ENCODE data around the gene MED13.
A peak's percentile ranks its signal among the peaks of the same experiment; 100 is the strongest.

MED13 gene

DNA sequence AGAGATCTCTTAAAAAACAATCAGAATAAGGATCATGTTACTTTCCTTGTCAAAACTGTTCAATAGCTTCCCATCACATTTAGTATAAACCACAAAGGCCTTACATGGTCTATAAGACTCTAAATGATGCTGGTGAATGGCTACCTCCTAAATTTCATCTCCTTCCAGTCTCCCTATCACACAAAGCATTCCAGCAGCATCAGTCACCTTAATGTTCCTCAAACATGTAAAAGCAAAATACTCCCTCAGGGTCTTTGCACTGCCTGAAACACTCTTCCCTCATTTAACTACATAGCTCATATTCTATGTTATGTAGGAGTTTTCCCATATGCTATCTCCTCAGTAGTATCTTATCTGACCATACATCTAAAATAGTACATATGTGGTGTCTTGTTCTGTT lies 83.8 kb downstream of the MED13 start:
- Histone ChIP-seq H3K4me3 (ENCODE audit: low read depth, low read length) (no peak overlapping the region), H3K9ac (ENCODE audit: low read length) (no peak overlapping the region), H2BK12ac (ENCODE audit: low read length) (no peak overlapping the region), H2AFZ (ENCODE audit: insufficient read depth, low read length, poor library complexity) (no peak overlapping the region), H3K79me2 (ENCODE audit: control insufficient read depth, insufficient read depth, low read length, poor library complexity) (no peaks in the 10 kb centered on the region), H2AK5ac (ENCODE audit: low read length) (no peak overlapping the region), H3K27ac (ENCODE audit: low read depth, low read length) (no peak overlapping the region), H3K36me3 (ENCODE audit: control insufficient read depth in 1 of 2, insufficient read depth in 2 of 2, low read length in 2 of 2) (peaks cover 29 to 32% of the 10 kb centered on the region in 2 experiments), H4K12ac (ENCODE audit: low read depth, low read length) (no peak overlapping the region), H4K91ac (ENCODE audit: low read depth, low read length) (no peak overlapping the region), H4K8ac (ENCODE audit: low read depth, low read length) (no peak overlapping the region), H3K9me3 (ENCODE audit: insufficient read depth, low read depth, low read length) (no peaks in the 10 kb centered on the region), H3K4me1 (ENCODE audit: control insufficient read depth in 1 of 2, insufficient read depth in 2 of 2, low read length in 2 of 2) (no peaks in the 10 kb centered on the region), H3K4me2 (ENCODE audit: low read length) (no peak overlapping the region), H3K27me3 (ENCODE audit: insufficient read depth, low read length) (no peaks in the 10 kb centered on the region), H3K18ac (ENCODE audit: low read length) (no peak overlapping the region), H2BK120ac (ENCODE audit: insufficient read depth, low read length, poor library complexity) (no peak overlapping the region), H2BK5ac (ENCODE audit: low read depth, low read length, poor library complexity) (no peak overlapping the region), H3K14ac (ENCODE audit: low read length) (no peak overlapping the region), H3K23ac (ENCODE audit: low read length) (no peak overlapping the region), H3K4ac (ENCODE audit: low read depth, low read length) (no peak overlapping the region), H3K79me1 (ENCODE audit: low read length) (no peaks in the 10 kb centered on the region)
- DNase-seq, result peak; percentile 45 to 83

- Histone ChIP-seq H3K4me1 (ENCODE audit: control insufficient read depth in 1 of 2, insufficient read depth in 2 of 2, low read length in 2 of 2) (no peaks in the 10 kb centered on the region), H3K9ac (ENCODE audit: low read length) (no peak overlapping the region), H3K36me3 (ENCODE audit: control insufficient read depth in 1 of 2, insufficient read depth in 2 of 2, low read length in 2 of 2) (peaks cover 29 to 32% of the 10 kb centered on the region in 2 experiments), H3K23ac (ENCODE audit: low read length) (no peak overlapping the region), H3K4ac (ENCODE audit: low read depth, low read length) (no peak overlapping the region), H2BK5ac (ENCODE audit: low read depth, low read length, poor library complexity) (no peak overlapping the region), H3K9me3 (ENCODE audit: insufficient read depth, low read depth, low read length) (no peaks in the 10 kb centered on the region), H2AFZ (ENCODE audit: insufficient read depth, low read length, poor library complexity) (no peak overlapping the region), H3K18ac (ENCODE audit: low read length) (no peak overlapping the region), H4K12ac (ENCODE audit: low read depth, low read length) (no peak overlapping the region), H3K79me1 (ENCODE audit: low read length) (no peaks in the 10 kb centered on the region), H3K14ac (ENCODE audit: low read length) (no peak overlapping the region), H3K27me3 (ENCODE audit: insufficient read depth, low read length) (no peaks in the 10 kb centered on the region), H2BK120ac (ENCODE audit: insufficient read depth, low read length, poor library complexity) (no peak overlapping the region), H4K8ac (ENCODE audit: low read depth, low read length) (no peak overlapping the region), H3K27ac (ENCODE audit: low read depth, low read length) (no peak overlapping the region), H3K4me3 (ENCODE audit: low read depth, low read length) (no peak overlapping the region), H3K79me2 (ENCODE audit: control insufficient read depth, insufficient read depth, low read length, poor library complexity) (no peaks in the 10 kb centered on the region), H3K4me2 (ENCODE audit: low read length) (no peak overlapping the region), H4K91ac (ENCODE audit: low read depth, low read length) (no peak overlapping the region), H2BK12ac (ENCODE audit: low read length) (no peak overlapping the region), H2AK5ac (ENCODE audit: low read length) (no peak overlapping the region)
- no peak for DNase-seq
- whole genome bisulfite sequencing (ENCODE audit: extremely low coverage, insufficient coverage, insufficient read length), result no CpG with 5 or more reads among the region's 5 CpGs
These were observed 84.5 kb downstream of the MED13 start for GRCh38 chr17:61980535-61980934.

GRCh38 chr17:61974115-61974514 lies 91.0 kb downstream of the MED13 start:
- Histone ChIP-seq H4K12ac (ENCODE audit: low read depth, low read length) (no peak overlapping the region), H2BK120ac (ENCODE audit: insufficient read depth, low read length, poor library complexity) (no peak overlapping the region), H3K27ac (ENCODE audit: low read depth, low read length) (no peak overlapping the region), H3K36me3 (ENCODE audit: control insufficient read depth in 1 of 2, insufficient read depth in 2 of 2, low read length in 2 of 2) (peaks cover 34 to 38% of the 10 kb centered on the region in 2 experiments), H3K18ac (ENCODE audit: low read length) (no peak overlapping the region), H3K14ac (ENCODE audit: low read length) (no peak overlapping the region), H3K79me1 (ENCODE audit: low read length) (no peaks in the 10 kb centered on the region), H3K4me2 (ENCODE audit: low read length) (no peak overlapping the region), H2BK5ac (ENCODE audit: low read depth, low read length, poor library complexity) (no peak overlapping the region), H3K79me2 (ENCODE audit: control insufficient read depth, insufficient read depth, low read length, poor library complexity) (no peaks in the 10 kb centered on the region), H2AFZ (ENCODE audit: insufficient read depth, low read length, poor library complexity) (no peak overlapping the region), H3K9ac (ENCODE audit: low read length) (no peak overlapping the region), H2AK5ac (ENCODE audit: low read length) (no peak overlapping the region), H4K8ac (ENCODE audit: low read depth, low read length) (no peak overlapping the region), H3K9me3 (ENCODE audit: insufficient read depth, low read depth, low read length) (peaks cover 2% of the 10 kb centered on the region), H4K91ac (ENCODE audit: low read depth, low read length) (no peak overlapping the region), H2BK12ac (ENCODE audit: low read length) (no peak overlapping the region), H3K23ac (ENCODE audit: low read length) (no peak overlapping the region), H3K4me1 (ENCODE audit: control insufficient read depth in 1 of 2, insufficient read depth in 2 of 2, low read length in 2 of 2) (no peaks in the 10 kb centered on the region), H3K4me3 (ENCODE audit: low read depth, low read length) (no peak overlapping the region), H3K4ac (ENCODE audit: low read depth, low read length) (no peak overlapping the region), H3K27me3 (ENCODE audit: insufficient read depth, low read length) (no peaks in the 10 kb centered on the region)
- no peak for DNase-seq
- WGBS (ENCODE audit: extremely low coverage, insufficient coverage, insufficient read length), result no CpG with 5 or more reads among the region's 7 CpGs

DNA sequence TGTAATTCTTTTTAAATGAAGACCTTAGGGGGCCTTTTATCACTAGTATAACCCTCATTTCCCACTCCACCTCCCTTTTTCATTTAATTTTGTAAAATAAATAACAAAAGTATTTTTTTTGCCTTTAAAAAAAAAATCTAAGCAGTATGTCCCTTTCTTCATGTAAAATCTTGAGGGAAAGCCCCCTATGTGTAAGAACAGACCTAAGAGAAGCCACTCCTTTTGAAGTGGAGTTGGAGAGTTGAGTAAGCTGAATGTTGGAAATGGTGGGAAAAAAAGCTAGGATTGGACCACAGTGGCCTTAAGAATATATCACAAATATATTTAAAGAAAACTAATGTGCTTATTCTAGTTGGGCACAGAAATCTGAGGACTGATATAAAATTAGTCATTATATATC lies 92.8 kb downstream of the MED13 start:
- no peak for DNase-seq
- no peaks in the 10 kb centered on the region for H3K79me2 ChIP-seq (ENCODE audit: control insufficient read depth, insufficient read depth, low read length, poor library complexity)
- no peak overlapping the region for H2AFZ ChIP-seq (ENCODE audit: insufficient read depth, low read length, poor library complexity)
- H2BK5ac ChIP-seq (ENCODE audit: low read depth, low read length, poor library complexity), result no peak overlapping the region
- no peak overlapping the region for H3K4me3 ChIP-seq (ENCODE audit: low read depth, low read length)
- H4K91ac ChIP-seq (ENCODE audit: low read depth, low read length), result no peak overlapping the region
- peaks cover 37 to 39% of the 10 kb centered on the region in 2 experiments for H3K36me3 ChIP-seq (ENCODE audit: control insufficient read depth in 1 of 2, insufficient read depth in 2 of 2, low read length in 2 of 2)
- H3K14ac ChIP-seq (ENCODE audit: low read length), result no peak overlapping the region
- peaks cover 2% of the 10 kb centered on the region for H3K9me3 ChIP-seq (ENCODE audit: insufficient read depth, low read depth, low read length)
- no peaks in the 10 kb centered on the region for H3K27me3 ChIP-seq (ENCODE audit: insufficient read depth, low read length)
- H2BK120ac ChIP-seq (ENCODE audit: insufficient read depth, low read length, poor library complexity), result no peak overlapping the region
- no peak overlapping the region for H3K18ac ChIP-seq (ENCODE audit: low read length)
- no peak overlapping the region for H2BK12ac ChIP-seq (ENCODE audit: low read length)
- H4K12ac ChIP-seq (ENCODE audit: low read depth, low read length), result no peak overlapping the region
- no peak overlapping the region for H3K4me2 ChIP-seq (ENCODE audit: low read length)
- no peak overlapping the region for H3K4ac ChIP-seq (ENCODE audit: low read depth, low read length)
- H3K79me1 ChIP-seq (ENCODE audit: low read length), result no peaks in the 10 kb centered on the region
- no peak overlapping the region for H2AK5ac ChIP-seq (ENCODE audit: low read length)
- H4K8ac ChIP-seq (ENCODE audit: low read depth, low read length), result no peak overlapping the region
- H3K4me1 ChIP-seq (ENCODE audit: control insufficient read depth in 1 of 2, insufficient read depth in 2 of 2, low read length in 2 of 2), result no peaks in the 10 kb centered on the region
- H3K9ac ChIP-seq (ENCODE audit: low read length), result no peak overlapping the region
- H3K23ac ChIP-seq (ENCODE audit: low read length), result no peak overlapping the region
- no peak overlapping the region for H3K27ac ChIP-seq (ENCODE audit: low read depth, low read length)
